Liver (tissue), 9 donors: ENCODE results near the gene NR3C1. TPM values are rescaled to one million over a fixed set of nuclear protein-coding genes. Genes with fewer than 3 reads are reported as not detected.

ENCODE experiments used
- DNase-seq: peaks from one replicate; pipeline ENCODE4 v3.0.0-alpha.2; 2017; ENCODE audit warnings: low spot score
- H3K27ac ChIP-seq, 2 donors: one replicate each; pipeline ENCODE4 v1.7.0; 2013; ENCODE audit warnings: inconsistent platforms in 2 of 2, low read length in 2 of 2, control low read depth in 1 of 2, low read depth in 1 of 2, mild to moderate bottlenecking in 1 of 2
- H3K27me3 ChIP-seq, 4 donors: one replicate each; pipeline versions ENCODE4 v1.6.1 to v1.7.0; 2013; ENCODE audit warnings: low read length in 3 of 4, inconsistent platforms in 1 of 4, mild to moderate bottlenecking in 1 of 4, moderate library complexity in 1 of 4; ENCODE audit not compliant: control insufficient read depth in 4 of 4, insufficient read depth in 4 of 4
- H3K36me3 ChIP-seq, 4 donors: one replicate each; pipeline versions ENCODE4 v1.6.1 to v1.7.0; 2013; ENCODE audit warnings: low read length in 3 of 4, mild to moderate bottlenecking in 3 of 4, low read depth in 1 of 4, moderate library complexity in 1 of 4; ENCODE audit not compliant: control insufficient read depth in 4 of 4, insufficient read depth in 3 of 4
- H3K4me1 ChIP-seq, 4 donors: one replicate each; pipeline versions ENCODE4 v1.6.1 to v1.7.0; 2013; ENCODE audit warnings: low read length in 3 of 4, mild to moderate bottlenecking in 3 of 4, moderate library complexity in 1 of 4; ENCODE audit not compliant: control insufficient read depth in 4 of 4, insufficient read depth in 4 of 4
- H3K4me3 ChIP-seq, 3 donors: one replicate each; pipeline versions ENCODE4 v1.6.1 to v1.7.0; 2013; ENCODE audit warnings: low read length in 3 of 3, control low read depth in 1 of 3, low read depth in 1 of 3, mild to moderate bottlenecking in 1 of 3
- H3K9ac ChIP-seq, 2 donors: one replicate each; pipeline ENCODE4 v1.7.0; 2013; ENCODE audit warnings: low read length in 2 of 2, mild to moderate bottlenecking in 2 of 2, moderate library complexity in 2 of 2, control low read depth in 1 of 2, low read depth in 1 of 2
- H3K9me3 ChIP-seq, 4 donors: one replicate each; pipeline versions ENCODE4 v1.6.1 to v1.7.0; 2013; ENCODE audit warnings: low read length in 3 of 4; ENCODE audit not compliant: control insufficient read depth in 4 of 4
- EGR1 ChIP-seq, 2 donors: IDR thresholded peaks; 2 replicates each; pipeline ENCODE4 v1.6.1; 2016 to 2018; ENCODE audit warnings: antibody characterized with exemption in 2 of 2, low read depth in 2 of 2
- FOXA1 ChIP-seq: IDR thresholded peaks from 2 replicates; pipeline ENCODE4 v1.6.1; 2016; ENCODE audit warnings: antibody characterized with exemption
- FOXA2 ChIP-seq: IDR thresholded peaks from 2 replicates; pipeline ENCODE4 v1.6.1; 2016; ENCODE audit warnings: antibody characterized with exemption
- GABPA ChIP-seq, 2 donors: IDR thresholded peaks in 1 of 2; conservative IDR thresholded peaks in 1 of 2; 2 replicates each; pipeline ENCODE4 v1.6.1; 2016; ENCODE audit warnings: antibody characterized with exemption in 2 of 2, mild to moderate bottlenecking in 1 of 2, moderate library complexity in 1 of 2
- HNF4A ChIP-seq, 2 donors: conservative IDR thresholded peaks; 2 replicates each; pipeline ENCODE4 v1.6.1; 2016; ENCODE audit warnings: antibody characterized with exemption in 2 of 2, mild to moderate bottlenecking in 2 of 2
- HNF4G ChIP-seq: IDR thresholded peaks from 2 replicates; pipeline ENCODE4 v1.6.1; 2016; ENCODE audit warnings: antibody characterized with exemption
- JUND ChIP-seq, 2 donors: IDR thresholded peaks; 2 replicates each; pipeline ENCODE4 v1.6.1; 2016; ENCODE audit warnings: antibody characterized with exemption in 2 of 2
- NR2F2 ChIP-seq: IDR thresholded peaks from 2 replicates; pipeline ENCODE4 v1.6.1; 2016; ENCODE audit warnings: antibody characterized with exemption
- RXRA ChIP-seq, 2 donors: IDR thresholded peaks; 2 replicates each; pipeline ENCODE4 v1.6.1; 2017 to 2018; ENCODE audit warnings: antibody characterized with exemption in 2 of 2, mild to moderate bottlenecking in 1 of 2
- SP1 ChIP-seq: IDR thresholded peaks from 2 replicates; pipeline ENCODE4 v1.6.1; 2018; ENCODE audit warnings: antibody characterized with exemption, mild to moderate bottlenecking
- TAF1 ChIP-seq: conservative IDR thresholded peaks from 2 replicates; pipeline ENCODE4 v1.6.1; 2016; ENCODE audit warnings: antibody characterized with exemption, mild to moderate bottlenecking
- YY1 ChIP-seq: IDR thresholded peaks from 2 replicates; pipeline ENCODE4 v1.6.1; 2016; ENCODE audit warnings: antibody characterized with exemption, mild to moderate bottlenecking
- WGBS: extraction: QIAGEN DNeasy Blood & Tissue Kit; methylation state at CpG from one replicate; pipeline ENCODE4 v1.1.7; 2013; 5-methylcytosine and 5-hydroxymethylcytosine counted together
- polyA plus RNA-seq, 2 donors: library from polyadenylated mRNA; stranded (reverse) in 1 of 2; unstranded in 1 of 2; fragments of 200-250 nt in 1 of 2; fragments of >200 nt in 1 of 2; fragmentation: Nextera tagmentation in 1 of 2; extraction: Ambion mirVana in 1 of 2; gene quantifications; one replicate each; pipeline versions ENCODE4 v1.2.1 to v1.2.3, GENCODE V29; 2013 to 2015
- total RNA-seq, 2 donors: library from RNA; depleted of rRNA; stranded (reverse); fragments of >200 nt; gene quantifications; one replicate each; pipeline ENCODE4 v1.2.3, GENCODE V29; 2014
- TF ChIP-seq, protein P1 (sequence below): IDR thresholded peaks from 2 replicates; pipeline ENCODE4 v1.6.1; 2016; ENCODE audit warnings: antibody characterized with exemption
- TF ChIP-seq, protein P2 (sequence below): IDR thresholded peaks from 2 replicates; pipeline ENCODE4 v1.6.1; 2016; ENCODE audit warnings: antibody characterized with exemption, mild to moderate bottlenecking
- TF ChIP-seq, protein P3 (sequence below): IDR thresholded peaks from 2 replicates; pipeline ENCODE4 v1.6.1; 2016; ENCODE audit warnings: antibody characterized with exemption
- TF ChIP-seq, protein P4 (sequence below): IDR thresholded peaks from 2 replicates; pipeline ENCODE4 v1.6.1; 2016; ENCODE audit warnings: antibody characterized with exemption
- TF ChIP-seq, protein P5 (sequence below): fragments of 150-350 bp; IDR thresholded peaks from 2 replicates; pipeline ENCODE4 v1.5.1; 2017; ENCODE audit warnings: improper control_type of control experiment, low read depth, low read length; ENCODE audit not compliant: missing input control
- donor health status: healthy.
- donor health status: healthy.
- donor health status: healthy.
- donor health status: healthy.
- donor health status: healthy.

NR3C1 gene
- total and polyA plus RNA-seq, 4 donors = 24.5 to 36.4 (median 29.0) TPM

DNA sequence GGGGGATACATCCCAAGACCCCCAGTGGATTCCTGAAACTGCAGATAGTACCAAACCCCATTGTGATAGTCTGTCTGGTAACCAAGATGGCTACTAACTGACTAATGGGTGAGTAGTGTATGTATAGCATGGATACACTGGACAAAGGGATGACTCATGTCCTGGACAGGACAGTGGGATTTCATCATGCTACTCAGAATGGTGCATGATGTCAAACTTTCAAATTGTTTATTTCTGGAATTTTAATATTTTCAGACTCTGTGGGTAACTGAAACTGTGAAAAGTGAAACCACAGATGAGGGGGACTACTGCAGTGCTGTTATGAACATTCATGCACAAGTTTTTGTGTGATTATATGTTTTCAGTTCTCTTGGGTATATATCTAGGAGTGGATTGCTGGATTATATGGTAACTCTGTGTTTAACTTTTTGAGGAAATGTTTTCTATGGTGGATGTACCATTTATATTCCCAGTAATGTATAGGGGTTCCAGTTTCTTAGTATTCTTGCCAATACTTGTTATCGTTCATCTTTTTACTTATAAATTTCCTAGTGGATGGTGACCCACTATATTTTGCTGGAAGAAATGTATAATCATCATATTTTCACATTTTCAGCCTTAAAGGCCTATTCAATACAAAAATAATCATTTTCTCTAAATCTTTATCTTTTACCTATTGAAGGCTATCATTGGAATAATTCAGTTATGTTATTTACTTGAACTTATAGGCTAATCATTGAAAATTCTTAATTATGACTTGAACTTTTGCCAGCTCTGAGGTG is 140.9 kb downstream of the NR3C1 start (continued):
- TF ChIP-seq FOXA1 = no peak

DNA sequence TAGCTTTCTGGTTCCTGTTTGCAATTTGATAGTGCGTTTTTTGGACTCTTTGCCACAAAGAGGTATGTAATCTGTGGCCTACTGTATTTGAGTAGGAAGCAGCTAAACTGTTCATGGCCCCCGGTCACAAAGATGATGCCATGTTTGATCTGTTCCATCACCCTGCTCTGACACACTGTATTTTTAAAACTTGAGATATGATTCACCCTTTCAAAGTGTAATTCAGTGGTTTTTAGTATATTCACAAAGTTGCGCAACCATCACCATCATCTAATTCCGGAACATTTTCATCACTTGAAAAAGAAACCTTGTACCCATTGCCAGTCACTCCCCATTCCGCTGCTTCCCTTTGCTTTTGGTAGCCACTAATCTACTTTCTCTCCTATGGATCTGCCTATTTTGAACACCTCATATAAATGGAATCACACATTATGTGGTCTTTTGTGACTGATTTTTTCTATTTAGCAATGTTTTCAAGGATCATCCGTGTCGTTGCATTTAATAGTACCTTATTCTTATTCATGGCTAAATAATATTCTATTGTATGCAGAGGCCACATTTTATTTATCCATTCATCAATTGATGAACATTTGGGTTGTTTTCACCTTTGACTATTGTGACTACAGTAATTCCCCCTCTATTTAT is 141.6 kb downstream of the NR3C1 start:
- Histone ChIP-seq H3K36me3 (no peaks in the 10 kb centered on the region), H3K27me3 (no peaks in the 10 kb centered on the region), H3K27ac (no peak overlapping the region), H3K4me1 (no peaks in the 10 kb centered on the region), H3K9me3 (no peaks in the 10 kb centered on the region), H3K4me3 (no peak overlapping the region), H3K9ac (no peak overlapping the region)
- TF ChIP-seq, protein P1, sequence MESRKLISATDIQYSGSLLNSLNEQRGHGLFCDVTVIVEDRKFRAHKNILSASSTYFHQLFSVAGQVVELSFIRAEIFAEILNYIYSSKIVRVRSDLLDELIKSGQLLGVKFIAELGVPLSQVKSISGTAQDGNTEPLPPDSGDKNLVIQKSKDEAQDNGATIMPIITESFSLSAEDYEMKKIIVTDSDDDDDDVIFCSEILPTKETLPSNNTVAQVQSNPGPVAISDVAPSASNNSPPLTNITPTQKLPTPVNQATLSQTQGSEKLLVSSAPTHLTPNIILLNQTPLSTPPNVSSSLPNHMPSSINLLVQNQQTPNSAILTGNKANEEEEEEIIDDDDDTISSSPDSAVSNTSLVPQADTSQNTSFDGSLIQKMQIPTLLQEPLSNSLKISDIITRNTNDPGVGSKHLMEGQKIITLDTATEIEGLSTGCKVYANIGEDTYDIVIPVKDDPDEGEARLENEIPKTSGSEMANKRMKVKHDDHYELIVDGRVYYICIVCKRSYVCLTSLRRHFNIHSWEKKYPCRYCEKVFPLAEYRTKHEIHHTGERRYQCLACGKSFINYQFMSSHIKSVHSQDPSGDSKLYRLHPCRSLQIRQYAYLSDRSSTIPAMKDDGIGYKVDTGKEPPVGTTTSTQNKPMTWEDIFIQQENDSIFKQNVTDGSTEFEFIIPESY = no peak
- no peak for TF ChIP-seq FOXA2
- TF ChIP-seq EGR1 (IDR thresholded peaks at IDR 0.05; ENCODE audit: low read depth in 2 of 2) = no peak
- TF ChIP-seq, protein P2, sequence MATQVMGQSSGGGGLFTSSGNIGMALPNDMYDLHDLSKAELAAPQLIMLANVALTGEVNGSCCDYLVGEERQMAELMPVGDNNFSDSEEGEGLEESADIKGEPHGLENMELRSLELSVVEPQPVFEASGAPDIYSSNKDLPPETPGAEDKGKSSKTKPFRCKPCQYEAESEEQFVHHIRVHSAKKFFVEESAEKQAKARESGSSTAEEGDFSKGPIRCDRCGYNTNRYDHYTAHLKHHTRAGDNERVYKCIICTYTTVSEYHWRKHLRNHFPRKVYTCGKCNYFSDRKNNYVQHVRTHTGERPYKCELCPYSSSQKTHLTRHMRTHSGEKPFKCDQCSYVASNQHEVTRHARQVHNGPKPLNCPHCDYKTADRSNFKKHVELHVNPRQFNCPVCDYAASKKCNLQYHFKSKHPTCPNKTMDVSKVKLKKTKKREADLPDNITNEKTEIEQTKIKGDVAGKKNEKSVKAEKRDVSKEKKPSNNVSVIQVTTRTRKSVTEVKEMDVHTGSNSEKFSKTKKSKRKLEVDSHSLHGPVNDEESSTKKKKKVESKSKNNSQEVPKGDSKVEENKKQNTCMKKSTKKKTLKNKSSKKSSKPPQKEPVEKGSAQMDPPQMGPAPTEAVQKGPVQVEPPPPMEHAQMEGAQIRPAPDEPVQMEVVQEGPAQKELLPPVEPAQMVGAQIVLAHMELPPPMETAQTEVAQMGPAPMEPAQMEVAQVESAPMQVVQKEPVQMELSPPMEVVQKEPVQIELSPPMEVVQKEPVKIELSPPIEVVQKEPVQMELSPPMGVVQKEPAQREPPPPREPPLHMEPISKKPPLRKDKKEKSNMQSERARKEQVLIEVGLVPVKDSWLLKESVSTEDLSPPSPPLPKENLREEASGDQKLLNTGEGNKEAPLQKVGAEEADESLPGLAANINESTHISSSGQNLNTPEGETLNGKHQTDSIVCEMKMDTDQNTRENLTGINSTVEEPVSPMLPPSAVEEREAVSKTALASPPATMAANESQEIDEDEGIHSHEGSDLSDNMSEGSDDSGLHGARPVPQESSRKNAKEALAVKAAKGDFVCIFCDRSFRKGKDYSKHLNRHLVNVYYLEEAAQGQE = no peak
- no peak for TF ChIP-seq RXRA (IDR thresholded peaks at IDR 0.05)
- TF ChIP-seq HNF4A (conservative IDR thresholded peaks at IDR 0.05) = no peak
- TF ChIP-seq, protein P3, sequence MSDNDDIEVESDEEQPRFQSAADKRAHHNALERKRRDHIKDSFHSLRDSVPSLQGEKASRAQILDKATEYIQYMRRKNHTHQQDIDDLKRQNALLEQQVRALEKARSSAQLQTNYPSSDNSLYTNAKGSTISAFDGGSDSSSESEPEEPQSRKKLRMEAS = no peak
- no peak for TF ChIP-seq YY1
- no peak for TF ChIP-seq GABPA (IDR thresholded peaks at IDR 0.05 in 1 of 2, conservative IDR thresholded peaks at IDR 0.05 in 1 of 2)
- no peak for TF ChIP-seq SP1
- TF ChIP-seq HNF4G = no peak
- TF ChIP-seq TAF1 = no peak
- TF ChIP-seq, protein P4, sequence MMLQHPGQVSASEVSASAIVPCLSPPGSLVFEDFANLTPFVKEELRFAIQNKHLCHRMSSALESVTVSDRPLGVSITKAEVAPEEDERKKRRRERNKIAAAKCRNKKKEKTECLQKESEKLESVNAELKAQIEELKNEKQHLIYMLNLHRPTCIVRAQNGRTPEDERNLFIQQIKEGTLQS = no peak
- no peak for TF ChIP-seq FOXA1
- TF ChIP-seq NR2F2 = no peak
- TF ChIP-seq JUND (IDR thresholded peaks at IDR 0.05) = no peak
- TF ChIP-seq, protein P5, sequence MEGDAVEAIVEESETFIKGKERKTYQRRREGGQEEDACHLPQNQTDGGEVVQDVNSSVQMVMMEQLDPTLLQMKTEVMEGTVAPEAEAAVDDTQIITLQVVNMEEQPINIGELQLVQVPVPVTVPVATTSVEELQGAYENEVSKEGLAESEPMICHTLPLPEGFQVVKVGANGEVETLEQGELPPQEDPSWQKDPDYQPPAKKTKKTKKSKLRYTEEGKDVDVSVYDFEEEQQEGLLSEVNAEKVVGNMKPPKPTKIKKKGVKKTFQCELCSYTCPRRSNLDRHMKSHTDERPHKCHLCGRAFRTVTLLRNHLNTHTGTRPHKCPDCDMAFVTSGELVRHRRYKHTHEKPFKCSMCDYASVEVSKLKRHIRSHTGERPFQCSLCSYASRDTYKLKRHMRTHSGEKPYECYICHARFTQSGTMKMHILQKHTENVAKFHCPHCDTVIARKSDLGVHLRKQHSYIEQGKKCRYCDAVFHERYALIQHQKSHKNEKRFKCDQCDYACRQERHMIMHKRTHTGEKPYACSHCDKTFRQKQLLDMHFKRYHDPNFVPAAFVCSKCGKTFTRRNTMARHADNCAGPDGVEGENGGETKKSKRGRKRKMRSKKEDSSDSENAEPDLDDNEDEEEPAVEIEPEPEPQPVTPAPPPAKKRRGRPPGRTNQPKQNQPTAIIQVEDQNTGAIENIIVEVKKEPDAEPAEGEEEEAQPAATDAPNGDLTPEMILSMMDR = no peak
- no peak for DNase-seq
- WGBS = 93% methylated on average over 7 of the region's 7 CpGs
